GM12878 (cell line): ENCODE results near the gene BSCL2. TPM values are rescaled to one million over a fixed set of nuclear protein-coding genes. Genes with fewer than 3 reads are reported as not detected.

Source experiments
- ATAC-seq: fragments of 200-7000 bp; cut with Tn5 transposase; 3 replicates; pipeline ENCODE4 v1.9.1; 2020; ENCODE audit warnings: mild to moderate bottlenecking, moderate library complexity
- BruUV-seq: library from RNA; stranded (reverse); fragments of 400-500 nt; replicated peaks from 2 replicates; lab custom pipeline; 2021; lab: Mats Ljungman, UMichigan
- CTCF ChIA-PET: fragments of 300-600 bp; sonication (Branson Sonifier 250); formaldehyde crosslinking; extraction: SDS; loops from one replicate; lab custom pipeline; 2021; ENCODE audit warnings: inconsistent platforms; lab: Yijun Ruan, JAX
- POLR2A ChIA-PET: fragments of 350-600 bp; formaldehyde crosslinking; extraction: SDS; loops from one replicate; lab custom pipeline; 2021; ENCODE audit warnings: inconsistent platforms; lab: Charles Lee
- RAD21 ChIA-PET: fragments of 300-600 bp; sonication (Branson Sonifier 250); formaldehyde crosslinking; loops from one replicate; lab custom pipeline; 2023; ENCODE audit warnings: antibody characterized with exemption; ENCODE audit not compliant: unreplicated experiment; lab: Charles Lee
- SMC1A ChIA-PET: fragments of 300-600 bp; sonication (Branson Sonifier 250); formaldehyde crosslinking; loops from one replicate; lab custom pipeline; 2023; ENCODE audit not compliant: unreplicated experiment, uncharacterized antibody; lab: Charles Lee
- DNase-seq: peaks from one replicate; pipeline ENCODE4 v3.0.0-alpha.2; 2011; ENCODE audit warnings: low read depth, low spot score
- FAIRE-seq: peaks from 3 replicates; lab custom pipeline; 2011; peaks lifted over from hg19 to GRCh38; lab: Jason Lieb, UNC
- H2AFZ ChIP-seq: 2 replicates; pipeline ENCODE4 v1.6.0; 2011; ENCODE audit warnings: low read depth, low read length, control low read depth; ENCODE audit not compliant: control insufficient read depth
- H3K27ac ChIP-seq: 2 replicates; pipeline ENCODE4 v1.5.1; 2011; ENCODE audit warnings: control low read depth; ENCODE audit not compliant: control insufficient read depth, insufficient read depth
- H3K27me3 ChIP-seq, 2 experiments: replicated peaks in 1 of 2; 2 replicates each; pipeline versions ENCODE4 v1.6.0 to v1.6.1; 2011; ENCODE audit warnings: low read length in 1 of 2; ENCODE audit not compliant: control insufficient read depth in 2 of 2, insufficient read depth in 2 of 2
- H3K36me3 ChIP-seq, 2 experiments: 2 replicates each; pipeline ENCODE4 v1.5.1; 2011; ENCODE audit warnings: low read length in 1 of 2; ENCODE audit not compliant: control insufficient read depth in 2 of 2, insufficient read depth in 2 of 2
- H3K4me1 ChIP-seq: 2 replicates; pipeline ENCODE4 v1.6.1; 2011; ENCODE audit warnings: mild to moderate bottlenecking, low read length, moderate library complexity, mixed read lengths; ENCODE audit not compliant: control insufficient read depth, insufficient read depth
- H3K4me2 ChIP-seq: 2 replicates; pipeline ENCODE4 v1.6.0; 2011; ENCODE audit warnings: control low read depth; ENCODE audit not compliant: control insufficient read depth, insufficient read depth
- H3K4me3 ChIP-seq: fragments of 200-600 bp; sonication (generic); 2 replicates; pipeline ENCODE4 v1.5.1; 2016
- H3K79me2 ChIP-seq: 2 replicates; pipeline ENCODE4 v1.6.0; 2011; ENCODE audit warnings: low read length; ENCODE audit not compliant: control insufficient read depth, insufficient read depth
- H3K9ac ChIP-seq: 2 replicates; pipeline ENCODE4 v1.8.0; 2011; ENCODE audit warnings: low read length, control low read depth, mixed read lengths; ENCODE audit not compliant: control insufficient read depth, insufficient read depth
- H3K9me3 ChIP-seq: replicated peaks from 3 replicates; pipeline ENCODE4 v1.5.1; 2011; ENCODE audit warnings: mild to moderate bottlenecking, low read length; ENCODE audit not compliant: control insufficient read depth, insufficient read depth
- H4K20me1 ChIP-seq: 2 replicates; pipeline ENCODE4 v1.6.0; 2011; ENCODE audit not compliant: control insufficient read depth, insufficient read depth
- BCLAF1 ChIP-seq: fragments of 450-650 bp; IDR thresholded peaks from 2 replicates; pipeline ENCODE4 v1.6.1; 2017; ENCODE audit warnings: antibody characterized with exemption, mild to moderate bottlenecking, moderate library complexity
- FOXK2 ChIP-seq: fragments of 450-650 bp; IDR thresholded peaks from 2 replicates; pipeline ENCODE4 v1.6.1; 2017; ENCODE audit warnings: mild to moderate bottlenecking, moderate library complexity
- POLR2AphosphoS5 ChIP-seq: IDR thresholded peaks from 2 replicates; pipeline ENCODE4 v1.6.1; 2011; ENCODE audit warnings: mild to moderate bottlenecking, low read length, inconsistent platforms
- ZNF274 ChIP-seq: IDR thresholded peaks from one replicate; pipeline ENCODE4 v1.8.0; 2011; ENCODE audit not compliant: insufficient read length, insufficient read depth
- WGBS: methylation state at CpG from one replicate; pipeline ENCODE4 v1.1.6; 2016; ENCODE audit warnings: low lambda C conversion rate; ENCODE audit not compliant: insufficient replicate concordance, insufficient coverage; ENCODE audit errors: missing lambda C conversion rate; 5-methylcytosine and 5-hydroxymethylcytosine counted together
- in situ Hi-C: fragments of 300-500 bp; cut with MboI; formaldehyde crosslinking; loops from 9 replicates; pipeline ENCODE4 v1.14.3; 2018; ENCODE audit warnings: mixed read lengths
- intact Hi-C: fragments of 100-400 bp; cut with micrococcal nuclease; formaldehyde crosslinking; loops from one replicate; pipeline ENCODE4 v1.14.2; 2022; ENCODE audit not compliant: unreplicated experiment
- polyA plus RNA-seq, 11 experiments: library from polyadenylated mRNA; depleted of rRNA in 4 of 11; unstranded in 6 of 11; stranded (reverse) in 5 of 11; fragments of >200 nt; fragmentation: Nextera tagmentation in 4 of 11; fragmentation: Illumina TruSeq in 1 of 11; extraction: Ambion mirVana in 4 of 11; extraction: Trizol in 1 of 11; gene quantifications; 1 replicate in 1 of 11; 2 replicates in 10 of 11; pipeline versions ENCODE4 v1.2.1 to v1.2.3, GENCODE V29; 2011 to 2016; ENCODE audit warnings: inconsistent platforms in 2 of 11, missing spikeins in 2 of 11, low read depth in 1 of 11
- total RNA-seq, 4 experiments: library from RNA; depleted of rRNA in 3 of 4; stranded (reverse); fragments of >200 nt in 3 of 4; fragmentation: Illumina TruSeq in 1 of 4; extraction: Trizol in 1 of 4; gene quantifications; 2 replicates each; pipeline versions ENCODE4 v1.2.1 to v1.2.3, GENCODE V29; 2013 to 2021
- TF ChIP-seq, protein P1 (sequence below): IDR thresholded peaks from 2 replicates; pipeline ENCODE4 v1.6.1; 2012; ENCODE audit warnings: improper control_type of control experiment, low read depth, low read length; ENCODE audit not compliant: insufficient replicate concordance

BSCL2 gene
- total and polyA plus RNA-seq, 10 of the 15 experiments (the other 5 are each of a cell fraction or from before 2014, with no cell fraction given) = 12.3 to 57.9 (median 21.8) TPM

DNA sequence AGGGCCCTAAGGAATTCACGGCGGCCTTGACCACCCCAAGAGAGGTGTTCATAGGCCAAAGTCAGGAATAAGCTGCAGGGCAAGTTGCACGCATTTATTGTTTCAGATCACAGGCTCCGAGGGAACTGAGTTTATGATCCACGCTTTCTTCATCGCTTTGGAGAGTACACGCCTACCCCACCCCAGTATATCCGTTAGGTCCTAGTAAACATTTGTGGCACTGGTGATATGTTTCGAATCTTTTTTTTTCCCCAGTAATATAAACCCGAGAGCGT, 61.6 kb downstream of the BSCL2 start (continued):
- no peak for TF ChIP-seq BCLAF1
- TF ChIP-seq, all 136 proteins: peak for 0

- intact Hi-C loops (no loop called here), in situ Hi-C loops (no loop called here)
- BruUV-seq = no TSS peak
- peaks cover 10 to 11% of the 10 kb centered on the region in 2 experiments; a peak in 3 of 4 replicates for H3K36me3 ChIP-seq
- H3K9ac ChIP-seq = no peak overlapping the region
- POLR2A ChIA-PET = interaction anchor here (0.8 to 14.6 kb wide), 4 partner anchors 11 to 32 kb away, joined by 3 to 295 read pairs (median 6); partner anchors contain the start of genes B3GAT3, C11orf98, CSKMT and LBHD1
- FAIRE-seq (no peak), ATAC-seq (no peak), DNase-seq (no peak)
- no peak overlapping the region for H3K4me3 ChIP-seq
- RAD21 ChIA-PET = interaction anchor here (1.2 kb wide), 1 partner anchor 19 kb away, joined by 3 read pairs; no protein-coding TSS in a partner anchor
- no peak overlapping the region for H2AFZ ChIP-seq
- no peaks in the 10 kb centered on the region for H4K20me1 ChIP-seq
- peaks cover 37% of the 10 kb centered on the region for H3K79me2 ChIP-seq
- no peak overlapping the region for H3K4me2 ChIP-seq
- CTCF ChIA-PET = interaction anchor here (0.6 to 1.4 kb wide), 5 partner anchors 20 to 438 kb away, joined by 3 to 6 read pairs (median 3); partner anchors contain the start of genes C11orf98 and CSKMT
- SMC1A ChIA-PET = interaction anchor here (0.6 to 3.1 kb wide), 4 partner anchors 11 to 24 kb away, joined by 3 to 9 read pairs (median 4); no protein-coding TSS in a partner anchor
- H3K9me3 ChIP-seq = no peaks in the 10 kb centered on the region
- no peak overlapping the region for H3K27ac ChIP-seq
- no peaks in the 10 kb centered on the region for H3K27me3 ChIP-seq
- WGBS = 89% methylated on average over 7 of the region's 8 CpGs
- no peak for TF ChIP-seq POLR2AphosphoS5
- TF ChIP-seq, protein P1, sequence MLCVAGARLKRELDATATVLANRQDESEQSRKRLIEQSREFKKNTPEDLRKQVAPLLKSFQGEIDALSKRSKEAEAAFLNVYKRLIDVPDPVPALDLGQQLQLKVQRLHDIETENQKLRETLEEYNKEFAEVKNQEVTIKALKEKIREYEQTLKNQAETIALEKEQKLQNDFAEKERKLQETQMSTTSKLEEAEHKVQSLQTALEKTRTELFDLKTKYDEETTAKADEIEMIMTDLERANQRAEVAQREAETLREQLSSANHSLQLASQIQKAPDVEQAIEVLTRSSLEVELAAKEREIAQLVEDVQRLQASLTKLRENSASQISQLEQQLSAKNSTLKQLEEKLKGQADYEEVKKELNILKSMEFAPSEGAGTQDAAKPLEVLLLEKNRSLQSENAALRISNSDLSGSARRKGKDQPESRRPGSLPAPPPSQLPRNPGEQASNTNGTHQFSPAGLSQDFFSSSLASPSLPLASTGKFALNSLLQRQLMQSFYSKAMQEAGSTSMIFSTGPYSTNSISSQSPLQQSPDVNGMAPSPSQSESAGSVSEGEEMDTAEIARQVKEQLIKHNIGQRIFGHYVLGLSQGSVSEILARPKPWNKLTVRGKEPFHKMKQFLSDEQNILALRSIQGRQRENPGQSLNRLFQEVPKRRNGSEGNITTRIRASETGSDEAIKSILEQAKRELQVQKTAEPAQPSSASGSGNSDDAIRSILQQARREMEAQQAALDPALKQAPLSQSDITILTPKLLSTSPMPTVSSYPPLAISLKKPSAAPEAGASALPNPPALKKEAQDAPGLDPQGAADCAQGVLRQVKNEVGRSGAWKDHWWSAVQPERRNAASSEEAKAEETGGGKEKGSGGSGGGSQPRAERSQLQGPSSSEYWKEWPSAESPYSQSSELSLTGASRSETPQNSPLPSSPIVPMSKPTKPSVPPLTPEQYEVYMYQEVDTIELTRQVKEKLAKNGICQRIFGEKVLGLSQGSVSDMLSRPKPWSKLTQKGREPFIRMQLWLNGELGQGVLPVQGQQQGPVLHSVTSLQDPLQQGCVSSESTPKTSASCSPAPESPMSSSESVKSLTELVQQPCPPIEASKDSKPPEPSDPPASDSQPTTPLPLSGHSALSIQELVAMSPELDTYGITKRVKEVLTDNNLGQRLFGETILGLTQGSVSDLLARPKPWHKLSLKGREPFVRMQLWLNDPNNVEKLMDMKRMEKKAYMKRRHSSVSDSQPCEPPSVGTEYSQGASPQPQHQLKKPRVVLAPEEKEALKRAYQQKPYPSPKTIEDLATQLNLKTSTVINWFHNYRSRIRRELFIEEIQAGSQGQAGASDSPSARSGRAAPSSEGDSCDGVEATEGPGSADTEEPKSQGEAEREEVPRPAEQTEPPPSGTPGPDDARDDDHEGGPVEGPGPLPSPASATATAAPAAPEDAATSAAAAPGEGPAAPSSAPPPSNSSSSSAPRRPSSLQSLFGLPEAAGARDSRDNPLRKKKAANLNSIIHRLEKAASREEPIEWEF = no peak
- TF ChIP-seq FOXK2 = no peak
- no peak for TF ChIP-seq ZNF274
- H3K4me1 ChIP-seq = peaks cover 4% of the 10 kb centered on the region; the same call in 1 of the 2 replicates
Observed at GRCh38 chr11:62644220-62644619, 63.0 kb downstream of the BSCL2 start.
